AML-193 (cell line): ENCODE measurements around the gene USP3.
"Not testable (repeated sequence)": the region's sequence is repeated elsewhere in the genome, so short reads cannot be mapped to it uniquely, and the experiment has no call there.

Experiments used
- DNase-seq, 2 experiments: peaks; one replicate each; lab custom pipeline; 2025; lab: John Stamatoyannopoulos, UW

USP3 gene

GRCh38 chr15:63610209-63610841, 105.9 kb downstream of the USP3 start:
- DNase-seq = peak; percentile 68 to 78

- no peak for DNase-seq
These were observed 106.8 kb downstream of the USP3 start for GRCh38 chr15:63611177-63611576.

GRCh38 chr15:63612300-63612699, 107.9 kb downstream of the USP3 start:
- no peak for DNase-seq

GRCh38 chr15:63615935-63616334, 111.5 kb downstream of the USP3 start:
- DNase-seq = no peak

- DNase-seq = not testable (repeated sequence)
These were observed 112.8 kb downstream of the USP3 start for GRCh38 chr15:63617147-63617546.

GRCh38 chr15:63617627-63618026, 113.2 kb downstream of the USP3 start:
- DNase-seq = not testable (repeated sequence)

GRCh38 chr15:63620760-63621159, 116.4 kb downstream of the USP3 start:
- DNase-seq = not testable (repeated sequence)

GRCh38 chr15:63623232-63623969, 119.0 kb downstream of the USP3 start:
- no peak for DNase-seq

- no peak for DNase-seq
These were observed 122.6 kb downstream of the USP3 start for GRCh38 chr15:63626955-63627354.

GRCh38 chr15:63628123-63628822, 123.9 kb downstream of the USP3 start:
- DNase-seq = no peak

GRCh38 chr15:63630036-63630751, 125.8 kb downstream of the USP3 start:
- no peak for DNase-seq

GRCh38 chr15:63633312-63633711, 128.9 kb downstream of the USP3 start:
- DNase-seq = no peak

GRCh38 chr15:63634154-63634553, 129.8 kb downstream of the USP3 start:
- no peak for DNase-seq

- DNase-seq = no peak
These were observed 132.2 kb downstream of the USP3 start for GRCh38 chr15:63636518-63637061.

- DNase-seq = no peak
These were observed 134.4 kb downstream of the USP3 start for GRCh38 chr15:63638839-63639238.

- DNase-seq = no peak
These were observed 135.8 kb downstream of the USP3 start for GRCh38 chr15:63640146-63640545.
